Measurements from ENCODE around the gene NTSR1.
"Not testable (repeated sequence)": the region's sequence is repeated elsewhere in the genome, so short reads cannot be mapped to it uniquely, and the experiment has no call there.

The NTSR1 gene

DNA sequence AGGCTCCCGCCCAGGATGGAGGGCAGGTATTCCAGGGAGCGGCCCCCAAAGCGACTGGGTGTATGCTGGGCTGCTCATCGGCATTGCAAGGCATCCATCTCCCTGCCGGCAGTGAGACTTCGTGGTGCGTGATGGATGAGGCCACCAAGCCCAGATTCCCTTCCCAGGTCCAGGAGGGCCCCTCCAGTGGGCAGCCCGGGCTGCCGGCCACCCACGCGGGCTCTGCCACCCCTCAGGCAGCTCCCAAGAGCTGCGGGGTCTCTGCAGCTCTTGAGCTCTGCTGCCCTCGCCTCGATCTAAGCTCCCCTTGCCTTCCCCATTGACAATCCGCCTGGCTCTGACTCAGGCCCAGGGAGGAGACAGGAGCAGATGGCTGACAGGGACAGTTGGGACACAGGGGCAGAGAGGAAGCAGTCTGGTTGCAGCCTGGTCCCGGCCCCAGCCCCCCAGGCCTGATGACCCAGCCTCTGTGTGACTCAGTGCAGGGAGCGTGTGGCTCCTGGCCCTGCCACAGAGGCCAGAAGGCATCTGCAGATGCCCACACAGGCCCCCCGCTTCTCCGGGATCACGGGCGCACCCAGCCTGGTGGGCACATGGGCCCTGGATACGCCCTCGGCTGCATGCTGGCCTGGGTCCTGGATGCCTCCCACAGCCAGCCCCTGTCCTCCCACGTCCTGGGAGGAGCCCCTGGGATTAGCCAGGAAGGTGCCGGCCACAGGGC, 33.3 kb upstream of the NTSR1 start:
- DNase-seq = no peak

DNA sequence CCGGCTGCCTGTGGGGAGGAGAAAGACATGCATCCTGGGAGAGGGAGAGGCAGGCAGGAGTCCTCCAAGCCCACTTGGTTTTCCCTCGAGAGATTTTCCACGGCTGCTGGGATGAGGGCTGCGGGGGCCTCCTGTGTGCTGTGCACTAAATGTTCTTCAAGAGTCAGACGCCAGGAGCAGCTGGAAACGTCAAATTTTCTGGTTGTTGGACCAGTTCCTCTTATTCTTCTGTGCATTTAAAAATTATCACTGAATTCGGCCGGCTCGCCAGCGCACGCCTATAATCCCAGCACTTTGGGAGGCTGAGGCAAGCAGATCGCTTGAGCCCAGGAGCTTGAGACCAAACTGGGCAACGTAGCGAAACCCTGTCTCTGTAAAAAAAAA, 32.8 kb upstream of the NTSR1 start:
- no peak for DNase-seq

DNA sequence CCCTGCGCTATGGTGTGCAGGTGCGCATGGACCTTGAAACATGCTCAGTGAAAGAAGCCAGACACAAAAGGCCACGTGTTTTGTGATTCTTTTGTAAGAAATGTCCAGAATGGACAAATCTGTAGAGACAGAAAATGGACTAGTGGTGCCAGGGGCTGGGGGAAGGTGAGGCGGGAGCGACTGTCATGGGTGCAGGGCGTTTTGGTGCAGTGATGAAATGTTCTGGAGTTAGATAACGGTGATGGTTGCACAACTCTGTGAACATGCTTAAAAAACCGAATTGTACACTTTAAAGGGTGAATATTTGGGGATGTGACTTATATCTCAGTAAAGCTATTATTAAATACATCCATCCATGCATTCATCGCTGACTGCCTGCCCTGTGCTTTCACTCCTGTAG, 31.7 kb upstream of the NTSR1 start:
- no peak for DNase-seq

DNA sequence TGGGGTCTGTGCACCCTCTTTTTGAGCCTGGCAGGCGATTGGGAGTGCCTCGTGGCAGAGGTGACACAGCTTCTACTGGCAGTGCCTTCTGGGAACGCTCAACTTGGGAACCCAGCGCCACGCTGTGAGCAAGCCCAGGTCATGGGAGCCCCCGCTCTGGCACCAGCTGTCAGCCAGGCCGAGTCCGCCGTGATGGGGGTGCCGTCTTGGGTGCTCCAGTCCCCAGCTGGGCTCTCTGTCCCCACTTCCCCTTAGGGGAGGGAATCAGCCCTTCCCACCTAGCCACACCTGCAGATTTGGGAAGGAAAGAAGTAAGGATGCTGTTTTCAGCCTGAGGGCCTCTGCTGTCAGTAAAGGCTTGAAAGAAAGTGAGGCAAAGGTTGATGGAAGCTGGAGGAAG, 31.0 kb upstream of the NTSR1 start:
- DNase-seq = no peak

DNA sequence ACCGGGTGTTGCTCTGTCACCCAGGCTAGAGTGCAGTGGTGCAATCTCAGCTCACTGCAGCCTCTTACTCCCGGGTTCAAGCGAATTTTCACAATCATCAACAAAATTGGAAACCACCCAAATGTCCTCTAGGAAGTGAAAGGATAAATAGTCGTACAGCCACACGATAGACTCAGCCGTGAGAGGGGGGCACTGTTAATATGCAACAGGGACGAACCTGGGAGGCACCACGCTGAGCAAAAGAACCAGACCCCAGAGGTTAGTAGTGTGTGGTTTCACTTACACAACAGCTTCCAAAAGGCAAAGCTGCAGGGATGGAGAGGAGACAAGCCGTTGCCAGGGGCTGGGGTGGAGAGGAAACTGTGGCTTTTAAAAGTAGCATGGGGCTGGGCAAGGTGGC, 30.1 kb upstream of the NTSR1 start:
- DNase-seq = no peak

DNA sequence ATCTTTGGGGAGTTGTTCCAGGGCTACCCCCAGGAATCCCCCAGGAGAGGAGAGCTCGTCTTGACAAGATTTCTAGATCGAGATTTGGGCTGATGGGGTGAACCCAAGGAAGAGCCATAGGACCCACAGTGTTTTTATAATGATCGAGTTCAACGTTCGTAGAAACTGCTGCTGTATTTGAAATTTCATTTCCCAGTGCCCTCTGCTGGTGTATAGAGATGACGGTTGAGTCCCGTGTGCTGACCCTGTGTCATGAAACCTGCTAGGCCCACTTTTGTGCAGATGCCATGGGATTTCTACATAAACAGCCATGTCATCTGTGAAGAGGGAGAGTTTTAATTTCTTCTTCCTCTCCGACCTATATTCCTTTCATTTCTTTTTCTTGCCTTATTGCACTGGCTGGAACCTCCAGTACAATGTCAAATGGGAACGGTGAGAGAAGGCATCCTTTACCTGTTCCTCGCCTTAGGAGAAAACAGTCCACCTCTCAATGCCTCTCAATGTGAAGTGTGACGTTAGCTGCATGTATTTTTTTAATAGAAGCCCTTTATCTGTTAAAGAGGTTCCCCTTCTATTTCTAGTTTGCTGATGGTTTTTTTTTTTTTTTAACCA, 28.6 kb upstream of the NTSR1 start:
- no peak for DNase-seq

DNA sequence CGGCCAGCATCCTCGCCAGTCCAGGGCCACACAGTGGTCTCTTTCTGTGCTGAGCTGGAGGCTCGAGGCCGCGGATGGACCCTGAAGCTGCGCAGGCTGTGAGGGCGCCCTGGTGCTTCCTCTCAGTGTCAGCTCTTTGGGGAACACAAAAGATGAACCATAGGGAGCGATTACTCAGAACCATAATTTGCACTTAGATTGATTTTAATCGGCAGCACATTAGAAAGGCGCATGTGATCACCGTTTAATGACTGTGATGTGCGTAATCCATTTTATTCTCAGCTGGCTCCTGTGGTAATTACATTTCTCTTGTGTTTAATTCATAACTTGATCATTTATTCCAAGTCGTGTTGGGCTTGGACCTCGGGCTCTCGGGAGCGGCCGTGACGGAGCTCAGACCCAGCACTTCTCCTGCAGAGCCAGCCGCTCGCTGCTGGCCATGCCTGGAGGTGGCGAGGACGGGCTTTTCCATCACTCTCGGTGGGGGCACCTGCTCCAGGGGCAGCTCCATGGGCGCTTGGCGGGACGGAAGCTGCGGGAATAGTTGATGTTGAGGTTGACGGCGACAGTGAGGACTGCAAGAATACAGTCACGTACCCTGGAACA, 25.6 kb upstream of the NTSR1 start:
- DNase-seq = no peak

DNA sequence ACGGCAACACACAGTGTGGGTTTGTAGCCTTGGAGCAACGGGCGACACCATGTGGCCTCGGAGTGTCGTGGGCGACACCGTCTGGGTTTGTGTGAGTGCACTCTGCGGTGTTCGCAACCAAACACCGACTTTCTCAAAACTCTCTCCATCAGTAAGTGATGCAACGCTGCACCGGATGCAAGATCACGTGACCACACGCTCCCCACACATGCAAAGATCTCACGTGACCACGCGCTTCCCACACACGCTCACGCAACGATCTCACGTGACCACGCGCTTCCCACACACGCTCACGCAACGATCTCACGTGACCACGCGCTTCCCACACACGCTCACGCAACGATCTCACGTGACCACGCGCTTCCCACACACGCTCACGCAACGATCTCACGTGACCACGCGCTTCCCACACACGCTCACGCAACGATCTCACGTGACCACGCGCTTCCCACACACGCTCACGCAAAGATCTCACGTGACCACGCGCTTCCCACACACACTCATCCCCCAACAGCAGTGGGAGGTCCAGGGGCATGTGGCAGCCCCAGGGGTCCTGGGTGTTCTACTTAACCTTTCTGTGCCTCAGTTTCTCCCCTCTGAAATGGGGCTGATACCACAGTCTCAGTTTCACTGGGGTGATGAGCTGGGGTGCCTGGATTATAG, 24.8 kb upstream of the NTSR1 start:
- DNase-seq = not testable (repeated sequence)

DNA sequence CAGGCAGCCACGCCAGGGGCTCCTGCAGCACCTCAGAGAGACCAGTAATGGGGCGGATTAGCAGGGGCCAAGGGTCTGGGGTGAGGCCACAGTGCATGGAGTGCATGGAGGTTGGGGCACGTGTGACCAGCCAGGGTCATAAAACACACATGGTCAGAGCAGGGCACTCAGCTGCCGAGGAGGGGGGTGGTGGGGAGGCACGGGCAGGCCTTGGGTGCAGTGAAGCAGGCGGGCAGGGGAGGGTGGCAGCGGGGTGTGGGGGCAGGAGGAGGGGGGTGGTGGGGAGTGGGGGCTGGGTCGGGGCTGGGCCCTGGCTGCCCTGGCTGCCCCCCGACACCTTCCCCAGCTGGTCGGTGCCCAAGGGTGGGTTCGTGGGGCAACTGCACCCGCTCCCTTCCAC, 23.7 kb upstream of the NTSR1 start:
- DNase-seq = no peak

DNA sequence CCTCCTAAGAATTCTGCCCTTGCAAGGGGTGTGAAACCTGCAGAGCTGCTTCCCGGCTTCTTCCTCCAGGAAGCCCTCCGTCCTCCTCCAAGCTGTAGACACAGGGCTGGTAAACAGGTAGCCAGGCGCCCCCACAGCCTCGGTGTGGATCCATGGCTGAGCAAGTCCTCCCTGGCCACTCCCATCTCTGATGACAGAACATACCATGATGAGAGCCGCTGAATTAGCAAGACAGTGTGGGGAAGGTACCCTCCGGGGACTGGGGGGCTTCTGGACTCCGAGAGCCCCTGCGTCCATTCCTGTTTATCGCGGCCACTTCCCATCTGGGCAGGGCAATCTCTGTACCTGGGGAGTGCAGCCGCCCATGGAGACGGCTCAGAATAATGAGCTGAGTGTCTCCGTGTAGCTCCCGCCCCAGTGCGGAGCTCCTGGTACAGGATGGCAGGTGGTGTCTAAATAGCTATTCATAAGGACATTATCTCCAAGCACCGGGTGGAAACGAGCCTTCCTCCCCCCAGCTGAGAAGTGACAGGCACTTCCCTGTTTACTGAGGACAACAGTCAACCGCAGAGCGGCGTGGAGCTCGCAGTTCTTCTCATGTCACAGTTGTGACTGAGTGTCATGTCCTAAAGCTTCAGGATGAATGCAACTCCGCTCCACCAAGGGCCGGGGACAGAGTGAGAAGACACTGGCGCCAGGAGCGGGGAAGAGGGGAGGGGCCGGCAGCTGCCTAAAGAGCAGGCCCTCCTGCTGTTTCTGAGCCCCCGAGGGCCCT, 22.7 kb upstream of the NTSR1 start:
- no peak for DNase-seq

DNA sequence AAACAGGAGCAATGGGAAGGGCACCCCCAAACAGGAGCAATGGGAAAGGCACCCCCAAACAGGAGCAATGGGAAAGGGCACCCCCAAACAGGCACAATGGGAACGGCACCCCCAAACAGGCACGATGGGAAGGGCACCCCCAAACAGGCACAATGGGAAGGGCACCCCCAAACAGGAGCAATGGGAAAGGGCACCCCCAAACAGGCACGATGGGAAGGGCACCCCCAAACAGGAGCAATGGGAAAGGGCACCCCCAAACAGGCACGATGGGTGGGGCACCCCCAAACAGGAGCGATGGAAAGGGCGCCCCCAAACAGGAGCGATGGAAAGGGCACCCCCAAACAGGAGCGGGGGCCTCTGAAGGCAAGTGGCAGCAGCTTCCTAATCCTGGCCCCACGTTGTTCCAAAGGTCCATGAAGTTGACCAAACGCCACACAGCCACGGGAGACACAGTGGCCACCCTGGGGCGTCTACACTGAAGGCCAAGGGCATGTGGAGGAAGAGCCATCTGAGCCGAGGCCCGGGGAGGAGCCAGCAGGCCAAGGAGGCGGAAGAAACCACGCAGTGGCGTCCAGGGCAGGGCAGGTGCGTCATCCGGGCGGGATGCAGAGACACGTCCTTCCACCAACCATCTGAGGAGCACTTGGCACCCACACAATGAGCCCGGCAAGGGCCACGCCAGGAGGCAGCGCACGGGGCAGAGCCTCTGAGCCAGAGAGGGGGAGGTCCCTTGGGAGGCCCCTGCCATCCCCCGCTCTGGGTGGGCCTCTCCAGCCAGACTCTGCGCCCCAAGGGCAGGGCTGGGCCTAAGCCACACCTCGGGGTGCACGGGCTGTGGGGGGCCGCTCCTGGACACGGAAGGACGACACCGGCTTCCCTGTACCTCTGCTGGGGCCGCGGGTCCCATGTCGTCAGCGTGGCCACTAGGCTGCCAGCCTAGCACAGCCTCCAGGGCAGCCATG, 21.5 kb upstream of the NTSR1 start:
- no peak for DNase-seq

DNA sequence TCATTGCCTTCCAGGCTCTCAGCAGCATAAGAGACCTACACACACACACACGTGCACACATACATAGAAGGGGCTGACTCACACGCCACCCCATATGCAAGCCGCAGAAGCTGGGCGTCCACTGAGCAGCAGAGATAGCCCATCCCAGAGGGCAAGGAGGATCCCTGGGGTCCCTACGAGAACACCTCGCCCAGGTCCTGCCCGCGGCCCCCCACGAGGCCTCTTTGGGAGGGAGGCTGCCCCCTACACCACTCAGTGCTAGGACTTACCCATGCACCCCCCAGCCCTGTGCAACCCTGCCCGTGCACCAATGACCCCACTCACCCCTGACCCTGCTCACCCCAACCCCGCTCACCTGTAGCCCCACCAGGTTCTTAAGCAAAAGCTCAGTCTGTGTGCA, 20.6 kb upstream of the NTSR1 start:
- DNase-seq = no peak

DNA sequence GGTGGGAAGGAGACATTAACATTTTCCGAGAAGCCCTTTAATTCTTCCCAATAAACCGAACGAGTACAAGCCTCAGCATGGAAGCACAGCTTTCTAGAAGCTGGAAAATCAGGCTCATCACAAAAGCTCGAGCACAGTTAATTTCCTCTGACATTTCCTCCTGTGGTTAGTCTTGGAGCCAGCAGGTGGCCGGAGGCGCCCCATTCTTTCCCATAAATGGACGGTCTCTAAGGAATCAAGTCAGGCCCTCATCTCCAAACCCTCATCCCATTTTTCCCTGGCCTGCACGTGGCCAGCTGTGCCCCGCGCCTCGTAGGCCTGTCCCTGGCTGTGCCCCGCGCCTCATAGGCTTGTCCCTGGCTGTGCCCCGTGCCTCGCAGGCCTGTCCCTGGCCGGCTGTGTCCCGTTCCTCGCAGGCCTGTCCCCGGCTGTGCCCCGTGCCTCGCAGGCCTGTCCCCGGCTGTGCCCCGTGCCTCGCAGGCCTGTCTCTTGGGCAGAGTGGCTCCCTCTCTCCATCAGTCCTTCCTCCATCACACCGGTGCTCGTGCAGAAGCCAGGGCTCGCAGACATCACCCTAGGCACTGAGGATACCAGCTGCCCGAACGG, 19.7 kb upstream of the NTSR1 start:
- no peak for DNase-seq

DNA sequence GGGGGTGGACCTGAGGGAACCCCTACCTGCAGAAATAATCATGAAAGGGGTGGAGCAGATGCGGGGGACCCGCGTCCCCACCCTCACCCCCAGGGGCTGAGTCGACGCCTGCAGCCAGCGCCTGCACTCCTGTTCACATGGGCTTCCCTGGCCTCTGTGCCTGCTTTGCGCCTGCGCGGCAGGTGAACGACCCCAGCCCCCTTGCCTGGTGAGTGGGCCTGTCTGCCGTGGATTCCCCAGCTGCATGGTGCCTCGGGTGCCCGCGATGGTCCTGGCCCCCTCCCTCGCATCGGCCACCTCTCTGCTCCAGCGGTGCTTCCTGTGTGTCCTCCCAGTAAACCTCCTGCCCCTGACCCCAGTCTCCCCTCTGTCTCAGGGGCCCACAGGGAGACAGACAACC, 18.8 kb upstream of the NTSR1 start:
- DNase-seq = no peak

DNA sequence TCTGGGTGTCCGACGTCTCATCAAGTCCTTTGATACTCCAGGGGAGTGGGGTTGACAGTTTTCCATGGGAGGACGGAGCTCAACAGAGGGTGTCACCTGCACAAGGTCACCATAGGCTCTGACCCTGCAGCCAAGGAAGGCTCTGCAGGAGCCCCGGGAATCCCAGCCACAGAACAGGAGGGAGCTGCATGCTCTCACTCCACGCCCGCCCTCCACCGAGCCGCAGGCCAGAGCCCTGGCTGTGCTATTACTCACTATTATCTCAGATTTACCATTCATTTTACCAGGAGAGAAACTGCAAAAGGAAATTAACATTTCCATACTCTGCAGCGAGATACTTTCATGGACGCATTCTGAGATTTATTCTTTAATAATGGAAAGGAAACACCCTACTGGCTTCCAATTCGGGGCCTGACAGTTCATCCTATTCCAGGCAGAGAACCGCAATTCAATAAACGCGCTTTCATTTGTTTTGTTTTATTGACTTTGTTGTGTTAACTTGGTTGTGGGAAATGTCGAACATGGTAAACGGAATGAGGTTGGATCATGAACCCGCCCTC, 18.3 kb upstream of the NTSR1 start:
- no peak for DNase-seq

DNA sequence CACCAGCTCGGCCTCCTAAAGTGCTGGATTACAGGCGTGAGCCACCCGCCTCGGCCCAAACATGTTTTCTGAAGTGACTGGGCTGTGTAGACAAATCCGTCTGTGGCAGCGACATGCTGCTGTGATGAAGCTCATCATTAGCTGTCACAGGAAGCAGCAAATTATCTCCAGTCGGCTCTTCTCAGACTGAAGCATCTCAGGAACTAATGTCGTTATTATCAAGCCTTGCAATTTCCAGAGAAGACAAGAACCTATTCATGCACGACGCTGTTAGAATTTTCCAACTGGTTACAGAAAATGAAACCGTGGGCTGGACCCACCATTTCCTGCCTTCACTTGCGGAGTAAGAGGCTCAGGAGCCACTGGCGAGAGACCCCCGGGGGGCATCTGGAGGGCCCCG, 17.1 kb upstream of the NTSR1 start:
- DNase-seq = no peak

DNA sequence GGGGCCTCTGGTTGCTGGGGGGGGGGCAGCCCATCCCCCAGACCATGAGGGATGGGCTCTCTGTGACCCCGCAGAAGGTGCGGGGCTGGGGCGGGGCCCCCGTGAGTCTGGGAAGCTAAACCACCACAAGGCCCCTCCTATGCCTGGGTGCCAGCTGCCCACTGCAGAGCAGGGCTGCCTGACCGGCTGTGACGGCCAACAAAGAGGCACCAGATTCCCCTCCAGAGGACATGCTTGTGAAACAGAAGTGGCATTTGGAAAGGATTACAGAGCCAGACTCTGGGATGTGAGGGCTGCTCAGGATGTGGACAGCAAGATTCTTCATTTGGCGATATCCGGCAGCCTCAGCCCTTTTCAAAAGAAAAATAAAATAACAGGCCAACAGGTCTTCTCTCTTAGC, 16.5 kb upstream of the NTSR1 start:
- no peak for DNase-seq

DNA sequence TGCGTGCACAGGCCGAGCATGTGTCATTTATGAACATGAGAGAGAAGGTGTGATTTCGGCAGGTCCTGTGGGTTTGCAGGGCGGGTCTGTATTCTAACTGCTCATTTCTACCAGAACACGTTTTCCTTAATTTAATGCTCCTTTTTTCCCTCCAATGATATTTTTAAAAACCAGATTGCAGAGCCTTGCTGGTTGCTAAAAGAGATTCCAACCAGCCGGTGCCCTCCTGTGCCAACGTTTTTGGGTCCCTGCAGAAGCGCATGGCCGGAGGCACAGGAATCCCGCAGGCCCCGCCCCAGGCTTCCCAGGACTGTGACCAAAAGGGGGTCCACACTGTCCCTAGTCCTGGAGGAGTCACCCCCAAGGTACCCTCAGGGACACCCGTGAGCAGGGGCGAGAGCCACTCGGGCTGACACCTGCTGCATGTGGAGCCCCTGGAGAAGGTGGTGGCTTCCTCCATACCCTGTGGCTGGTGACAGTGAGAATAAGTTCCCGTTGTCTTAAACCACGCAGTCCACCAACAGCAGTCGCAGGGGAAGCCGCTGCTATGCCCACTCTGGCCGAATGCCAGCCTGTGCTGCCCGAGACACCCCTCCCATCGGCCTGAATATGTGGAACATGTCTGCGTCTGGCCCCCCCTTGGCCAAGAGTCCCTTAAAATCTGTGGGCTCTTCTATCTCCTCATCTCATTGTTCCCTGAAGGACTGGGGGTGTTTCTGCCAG, 15.7 kb upstream of the NTSR1 start:
- no peak for DNase-seq

DNA sequence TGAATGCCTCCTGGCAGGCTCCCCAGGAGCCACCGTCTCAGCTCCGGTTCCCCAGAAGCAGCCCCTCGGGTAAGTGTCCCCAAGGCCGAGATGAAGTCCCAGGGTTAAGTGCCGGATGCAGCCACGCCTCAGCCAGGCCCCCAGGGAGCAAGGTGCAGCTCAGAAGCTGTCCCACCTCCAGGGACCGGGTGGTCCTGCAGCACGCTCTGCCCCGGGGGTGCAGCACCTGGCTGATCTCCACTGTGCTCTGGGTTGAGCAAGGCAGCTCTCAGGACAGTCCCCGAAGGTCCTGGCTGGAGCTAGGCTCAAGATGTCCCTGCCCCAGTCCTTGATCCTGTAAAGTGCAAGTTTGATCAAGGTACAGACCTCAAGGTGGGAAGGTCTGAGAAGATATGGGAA, 15.1 kb upstream of the NTSR1 start:
- no peak for DNase-seq

DNA sequence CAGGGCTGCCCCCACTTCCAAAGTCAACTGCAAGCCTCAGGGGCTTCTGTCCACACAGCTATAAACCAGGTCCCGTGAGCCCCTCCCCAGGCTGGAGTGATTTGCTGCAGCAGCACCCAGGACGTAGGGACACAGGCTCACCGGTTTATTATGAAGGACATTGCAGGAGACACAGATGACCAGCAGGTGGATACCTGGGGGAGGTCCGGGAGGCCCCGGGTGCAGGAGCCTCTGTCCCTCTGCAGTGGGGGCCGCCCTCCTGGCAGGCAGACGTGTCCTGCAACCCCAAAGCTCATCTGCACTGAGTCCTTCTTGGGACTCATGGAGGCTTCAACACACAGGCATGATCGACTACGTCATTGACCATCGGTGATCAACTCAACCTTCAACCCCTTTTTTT, 14.5 kb upstream of the NTSR1 start:
- DNase-seq = no peak

DNA sequence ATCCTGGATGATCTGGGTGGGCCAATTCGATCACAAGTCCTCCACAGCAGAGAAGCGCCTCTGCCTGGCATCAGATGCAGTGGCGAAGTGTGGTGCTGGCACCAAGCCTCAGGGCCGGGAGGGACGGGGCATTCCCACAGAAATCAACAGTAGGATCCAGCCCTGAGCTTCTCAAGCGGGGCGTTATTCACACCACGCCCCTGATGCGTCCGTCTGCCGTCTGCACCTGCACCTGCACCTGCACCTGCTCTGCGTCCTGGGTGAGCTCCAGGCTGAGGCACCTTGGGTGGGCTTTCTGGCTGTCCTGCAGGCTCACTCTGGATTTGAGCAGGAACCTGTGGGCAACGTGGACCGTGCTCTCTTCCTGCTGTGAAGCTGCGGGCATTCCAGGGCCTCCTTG, 13.8 kb upstream of the NTSR1 start:
- DNase-seq = no peak

All from activated naive CD4-positive, alpha-beta T cell treated with Interleukin-2 at 50 U/mL for 16 hours (primary cell).